Gastroesophageal sphincter (tissue), 3 donors: ENCODE data around the gene PSME3IP1.

ENCODE experiments used
- EP300 ChIP-seq: sonication (generic); formaldehyde crosslinking; IDR thresholded peaks from one replicate; pipeline ENCODE4 v1.6.1; 2017; ENCODE audit warnings: antibody characterized with exemption, mild to moderate bottlenecking
- POLR2AphosphoS5 ChIP-seq: sonication (generic); formaldehyde crosslinking; IDR thresholded peaks from one replicate; pipeline ENCODE4 v1.6.1; 2017; ENCODE audit warnings: antibody characterized with exemption
- TF ChIP-seq, protein P1 (sequence below), 4 experiments: fragments of 200-600 bp in 2 of 4; fragments of 450-650 bp in 2 of 4; sonication (generic) in 1 of 4; IDR thresholded peaks; one replicate each; pipeline ENCODE4 v1.5.1; 2017 to 2019; ENCODE audit warnings: antibody characterized with exemption in 4 of 4, mild to moderate bottlenecking in 2 of 4, moderate library complexity in 2 of 4

DNA sequence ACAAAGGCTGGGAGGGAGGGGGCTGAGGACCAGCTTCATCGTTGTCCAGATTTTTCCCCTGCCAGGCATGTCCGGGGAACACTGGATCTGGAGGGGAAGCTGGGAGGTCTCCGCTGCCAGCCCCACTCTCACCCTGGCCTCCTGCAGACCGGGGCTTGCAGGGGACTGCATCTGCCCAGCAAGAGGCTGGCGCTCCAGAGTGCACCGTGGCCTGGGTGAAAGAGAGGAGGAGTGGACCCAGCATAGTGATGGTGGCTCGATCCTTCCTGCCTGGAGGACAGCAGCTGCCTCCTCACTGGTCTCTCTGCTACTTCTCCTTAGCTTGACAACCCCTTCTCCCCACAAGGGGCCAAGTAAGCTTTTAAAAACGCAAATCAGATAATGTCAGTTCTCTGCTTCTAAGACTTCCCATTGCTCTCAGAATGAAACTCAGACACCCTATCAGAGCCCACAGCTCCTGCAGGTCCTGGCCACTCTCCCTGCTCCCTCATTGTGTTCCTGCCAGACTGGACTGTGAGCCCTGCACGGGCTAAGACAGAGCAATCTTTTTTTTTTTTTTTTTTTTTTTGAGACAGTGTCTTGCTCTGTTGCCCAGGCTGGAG, 78.4 kb downstream of the PSME3IP1 start:
- TF ChIP-seq, protein P1, sequence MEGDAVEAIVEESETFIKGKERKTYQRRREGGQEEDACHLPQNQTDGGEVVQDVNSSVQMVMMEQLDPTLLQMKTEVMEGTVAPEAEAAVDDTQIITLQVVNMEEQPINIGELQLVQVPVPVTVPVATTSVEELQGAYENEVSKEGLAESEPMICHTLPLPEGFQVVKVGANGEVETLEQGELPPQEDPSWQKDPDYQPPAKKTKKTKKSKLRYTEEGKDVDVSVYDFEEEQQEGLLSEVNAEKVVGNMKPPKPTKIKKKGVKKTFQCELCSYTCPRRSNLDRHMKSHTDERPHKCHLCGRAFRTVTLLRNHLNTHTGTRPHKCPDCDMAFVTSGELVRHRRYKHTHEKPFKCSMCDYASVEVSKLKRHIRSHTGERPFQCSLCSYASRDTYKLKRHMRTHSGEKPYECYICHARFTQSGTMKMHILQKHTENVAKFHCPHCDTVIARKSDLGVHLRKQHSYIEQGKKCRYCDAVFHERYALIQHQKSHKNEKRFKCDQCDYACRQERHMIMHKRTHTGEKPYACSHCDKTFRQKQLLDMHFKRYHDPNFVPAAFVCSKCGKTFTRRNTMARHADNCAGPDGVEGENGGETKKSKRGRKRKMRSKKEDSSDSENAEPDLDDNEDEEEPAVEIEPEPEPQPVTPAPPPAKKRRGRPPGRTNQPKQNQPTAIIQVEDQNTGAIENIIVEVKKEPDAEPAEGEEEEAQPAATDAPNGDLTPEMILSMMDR (IDR thresholded peaks at IDR 0.05), result no peak
- TF ChIP-seq POLR2AphosphoS5, result no peak
- TF ChIP-seq EP300, result no peak
